Keratinocyte (primary cell): Measurements from ENCODE around the gene DUSP7. TPM values are rescaled to one million over a fixed set of nuclear protein-coding genes. Genes with fewer than 3 reads are reported as not detected.

Experiments
- DNase-seq: peaks from one replicate; pipeline ENCODE4 v3.0.0-alpha.2; 2011; ENCODE audit warnings: low read depth, missing footprints, low spot score
- FAIRE-seq: peaks from 2 replicates; lab custom pipeline; 2011; peaks lifted over from hg19 to GRCh38; lab: Jason Lieb, UNC
- H2AFZ ChIP-seq: 2 replicates; pipeline ENCODE4 v1.6.0; 2012; ENCODE audit warnings: low read length, control low read depth, inconsistent platforms; ENCODE audit not compliant: control insufficient read depth
- H3K27ac ChIP-seq: 2 replicates; pipeline ENCODE4 v1.5.1; 2011; ENCODE audit warnings: low read length; ENCODE audit not compliant: control insufficient read depth, insufficient read depth
- H3K27me3 ChIP-seq: 3 replicates; pipeline ENCODE4 v1.6.0; 2011; ENCODE audit warnings: low read length; ENCODE audit not compliant: control insufficient read depth, insufficient read depth; ENCODE audit errors: extremely low read depth
- H3K36me3 ChIP-seq, 2 experiments: 2 replicates in 1 of 2; 3 replicates in 1 of 2; pipeline ENCODE4 v1.5.1; 2011; ENCODE audit warnings: low read length in 2 of 2, mild to moderate bottlenecking in 1 of 2; ENCODE audit not compliant: control insufficient read depth in 2 of 2, insufficient read depth in 2 of 2; ENCODE audit errors: extremely low read depth in 1 of 2
- H3K4me1 ChIP-seq: 3 replicates; pipeline ENCODE4 v1.5.1; 2011; ENCODE audit warnings: low read length; ENCODE audit not compliant: control insufficient read depth, insufficient read depth; ENCODE audit errors: extremely low read depth
- H3K4me2 ChIP-seq: 3 replicates; pipeline ENCODE4 v1.6.0; 2011; ENCODE audit warnings: low read depth, low read length; ENCODE audit not compliant: control insufficient read depth, insufficient read depth; ENCODE audit errors: extremely low read depth
- H3K4me3 ChIP-seq, 3 experiments: fragments of 200-600 bp in 1 of 3; sonication (generic) in 1 of 3; 2 replicates in 2 of 3; 3 replicates in 1 of 3; pipeline ENCODE4 v1.5.1; 2011 to 2016; ENCODE audit warnings: low read length in 3 of 3, mild to moderate bottlenecking in 3 of 3, control low read depth in 2 of 3, inconsistent platforms in 1 of 3, low read depth in 1 of 3, mixed read lengths in 1 of 3, mixed run types in 1 of 3, moderate library complexity in 1 of 3; ENCODE audit not compliant: control insufficient read depth in 2 of 3, insufficient read depth in 2 of 3; ENCODE audit errors: extremely low read depth in 1 of 3
- H3K79me2 ChIP-seq: 2 replicates; pipeline ENCODE4 v1.6.0; 2012; ENCODE audit warnings: low read length; ENCODE audit not compliant: control insufficient read depth, insufficient read depth
- H3K9ac ChIP-seq: 3 replicates; pipeline ENCODE4 v1.6.0; 2011; ENCODE audit warnings: low read length; ENCODE audit not compliant: control insufficient read depth, insufficient read depth; ENCODE audit errors: extremely low read depth
- H3K9me1 ChIP-seq: 3 replicates; pipeline ENCODE4 v1.6.0; 2011; ENCODE audit warnings: low read length; ENCODE audit not compliant: control insufficient read depth, insufficient read depth; ENCODE audit errors: extremely low read depth
- H3K9me3 ChIP-seq: 2 replicates; pipeline ENCODE4 v1.5.1; 2012; ENCODE audit warnings: low read depth, low read length; ENCODE audit not compliant: control insufficient read depth
- H4K20me1 ChIP-seq: 3 replicates; pipeline ENCODE4 v1.6.0; 2011; ENCODE audit warnings: low read length; ENCODE audit not compliant: control insufficient read depth, insufficient read depth; ENCODE audit errors: extremely low read depth
- CTCF ChIP-seq, 3 experiments: IDR thresholded peaks in 1 of 3; conservative IDR thresholded peaks in 1 of 3; optimal IDR thresholded peaks in 1 of 3; 2 replicates in 2 of 3; 3 replicates in 1 of 3; pipeline versions ENCODE3 to v1.5.1; 2011; ENCODE audit warnings: low read length in 3 of 3, mild to moderate bottlenecking in 3 of 3, moderate library complexity in 2 of 3, control low read depth in 1 of 3, inconsistent platforms in 1 of 3; ENCODE audit not compliant: insufficient read depth in 2 of 3; ENCODE audit errors: extremely low read depth in 1 of 3
- EZH2 ChIP-seq: IDR thresholded peaks from one replicate; pipeline ENCODE4 v1.6.1; 2012; ENCODE audit warnings: inconsistent platforms, mild to moderate bottlenecking, low read length, moderate library complexity
- dilution Hi-C: fragments of 300-500 bp; cut with MboI; formaldehyde crosslinking; loops from one replicate; pipeline ENCODE4 v1.7.0; 2020; ENCODE audit warnings: low sequenced_read_pairs; ENCODE audit not compliant: extremely low pct_ligation_motif_present
- polyA plus RNA-seq, 5 experiments: library from polyadenylated mRNA; depleted of rRNA in 3 of 5; stranded (reverse) in 3 of 5; stranded (forward) in 1 of 5; unstranded in 1 of 5; fragments of >200 nt; gene quantifications; 1 replicate in 1 of 5; 2 replicates in 3 of 5; 3 replicates in 1 of 5; pipeline versions ENCODE4 v1.2.1 to v1.2.3, GENCODE V29; 2011 to 2012; ENCODE audit warnings: missing spikeins in 2 of 5, low read depth in 1 of 5, low replicate concordance in 1 of 5

The DUSP7 gene
- polyA plus RNA-seq, 1 donor (not counting 4 experiments of a cell fraction or from before 2014, with no cell fraction given): 103 TPM

DNA sequence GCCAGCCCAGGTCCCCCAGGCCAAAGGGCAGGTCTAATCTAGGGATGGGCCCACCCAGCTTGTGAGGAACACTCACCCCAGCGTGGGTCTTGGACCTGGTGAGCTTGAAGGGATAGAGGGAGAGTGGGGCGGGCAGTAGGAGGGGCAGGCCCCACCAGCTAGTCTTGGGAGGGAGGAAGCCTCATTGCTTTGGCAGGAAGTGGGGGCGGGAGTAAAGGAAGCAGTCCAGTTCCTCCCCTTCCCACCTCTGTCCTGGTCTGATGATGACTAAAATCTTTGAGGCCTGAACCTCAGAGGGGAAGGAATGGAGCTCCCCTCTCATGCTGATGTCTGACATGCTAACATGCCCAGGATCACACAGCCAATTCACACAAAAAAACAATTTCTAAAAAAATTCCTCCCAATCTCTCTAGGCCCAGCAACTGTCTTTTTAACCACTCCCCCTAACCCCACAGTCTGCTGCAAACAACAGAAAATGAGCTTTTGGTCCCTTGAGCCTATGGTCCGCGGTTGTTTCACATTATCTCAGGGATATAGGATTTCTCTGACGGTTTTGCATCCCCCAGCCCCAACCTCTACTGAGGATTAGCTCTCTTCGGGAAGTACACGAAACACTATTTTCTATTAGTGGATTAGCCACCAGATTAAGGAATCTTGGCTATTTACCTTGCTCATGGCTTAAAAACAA, 30.7 kb upstream of the DUSP7 start:
- no peaks in the 10 kb centered on the region for H3K9me1 ChIP-seq
- no peak for TF ChIP-seq CTCF (optimal IDR thresholded peaks at IDR 0.05 in 1 of 3, IDR thresholded peaks at IDR 0.05 in 1 of 3, conservative IDR thresholded peaks at IDR 0.05 in 1 of 3; ENCODE audit: extremely low read depth in 1 of 3, insufficient read depth in 2 of 3, low read length in 3 of 3)
- no peak for TF ChIP-seq EZH2
- peaks cover 0 to 3% of the 10 kb centered on the region in 2 experiments for H3K36me3 ChIP-seq
- no peak overlapping the region for H3K9ac ChIP-seq
- H2AFZ ChIP-seq: no peak overlapping the region
- no peaks in the 10 kb centered on the region for H3K79me2 ChIP-seq
- H3K4me2 ChIP-seq: no peak overlapping the region
- FAIRE-seq (no peak), DNase-seq (no peak)
- H3K4me1 ChIP-seq: peaks cover 8% of the 10 kb centered on the region
- H3K9me3 ChIP-seq: no peaks in the 10 kb centered on the region
- dilution Hi-C loops: no loop called here
- no peak overlapping the region for H3K27ac ChIP-seq
- H3K27me3 ChIP-seq: no peaks in the 10 kb centered on the region
- no peak overlapping the region for H3K4me3 ChIP-seq
- no peaks in the 10 kb centered on the region for H4K20me1 ChIP-seq

GRCh38 chr3:52086461-52086860, 30.1 kb upstream of the DUSP7 start:
- Histone ChIP-seq H4K20me1 (no peaks in the 10 kb centered on the region), H3K27me3 (no peaks in the 10 kb centered on the region), H3K9me3 (no peaks in the 10 kb centered on the region), H3K9me1 (no peaks in the 10 kb centered on the region), H3K4me1 (peaks cover 8% of the 10 kb centered on the region), H3K4me3 (no peak overlapping the region), H3K4me2 (no peak overlapping the region), H3K79me2 (no peaks in the 10 kb centered on the region), H3K36me3 (peaks cover 0 to 2% of the 10 kb centered on the region in 2 experiments), H2AFZ (no peak overlapping the region), H3K9ac (no peak overlapping the region), H3K27ac (no peak overlapping the region)
- TF ChIP-seq CTCF (optimal IDR thresholded peaks at IDR 0.05 in 1 of 3, IDR thresholded peaks at IDR 0.05 in 1 of 3, conservative IDR thresholded peaks at IDR 0.05 in 1 of 3; ENCODE audit: extremely low read depth in 1 of 3, insufficient read depth in 2 of 3, low read length in 3 of 3) (no peak), EZH2 (no peak)
- DNase-seq (no peak), FAIRE-seq (no peak)
- dilution Hi-C loops: no loop called here
